Endothelial cell of umbilical vein (primary cell): ENCODE results near the gene CHST15. TPM values are rescaled to one million over a fixed set of nuclear protein-coding genes. Genes with fewer than 3 reads are reported as not detected.

Source experiments
- BruUV-seq: library from RNA; stranded (reverse); fragments of 400-500 nt; replicated peaks from 2 replicates; lab custom pipeline; 2021; lab: Mats Ljungman, UMichigan
- CTCF ChIA-PET: fragments of 300-600, 350-600 bp; sonication (Branson Sonifier 250); formaldehyde crosslinking; loops from one replicate; lab custom pipeline; 2021; ENCODE audit warnings: antibody characterized with exemption, inconsistent platforms; lab: Charles Lee
- POLR2A ChIA-PET: fragments of 300-600, 350-600 bp; sonication (Branson Sonifier 250); formaldehyde crosslinking; loops from one replicate; lab custom pipeline; 2021; ENCODE audit warnings: antibody characterized with exemption, inconsistent platforms; lab: Charles Lee
- DNase-seq: peaks from one replicate; pipeline ENCODE4 v3.0.0-alpha.2; 2011; ENCODE audit warnings: low read depth, low spot score
- FAIRE-seq: peaks from 2 replicates; lab custom pipeline; 2011; peaks lifted over from hg19 to GRCh38; lab: Jason Lieb, UNC
- H2AFZ ChIP-seq: 2 replicates; pipeline ENCODE4 v1.6.0; 2012; ENCODE audit warnings: low read depth, low read length, control low read depth, inconsistent platforms
- H3K27ac ChIP-seq: 2 replicates; pipeline ENCODE4 v1.5.1; 2011; ENCODE audit warnings: low read depth, mild to moderate bottlenecking, control low read depth, low read length, moderate library complexity; ENCODE audit not compliant: insufficient read depth
- H3K27me3 ChIP-seq, 2 experiments: 2 replicates each; pipeline versions ENCODE4 v1.6.0 to v1.6.1; 2011; ENCODE audit warnings: low read length in 2 of 2, mixed read lengths in 1 of 2; ENCODE audit not compliant: control insufficient read depth in 2 of 2, insufficient read depth in 2 of 2
- H3K36me3 ChIP-seq, 2 experiments: 2 replicates in 1 of 2; 3 replicates in 1 of 2; pipeline ENCODE4 v1.5.1; 2011; ENCODE audit warnings: low read length in 2 of 2, mild to moderate bottlenecking in 1 of 2, moderate library complexity in 1 of 2; ENCODE audit not compliant: control insufficient read depth in 2 of 2, insufficient read depth in 2 of 2; ENCODE audit errors: extremely low read depth in 1 of 2
- H3K4me1 ChIP-seq: 3 replicates; pipeline ENCODE4 v1.5.1; 2011; ENCODE audit warnings: mild to moderate bottlenecking, low read length; ENCODE audit not compliant: control insufficient read depth, insufficient read depth; ENCODE audit errors: extremely low read depth
- H3K4me2 ChIP-seq: 2 replicates; pipeline ENCODE4 v1.6.1; 2011; ENCODE audit warnings: low read length, control low read depth, mixed read lengths; ENCODE audit not compliant: insufficient read depth
- H3K4me3 ChIP-seq, 3 experiments: fragments of 200-600 bp in 1 of 3; sonication (generic), shearing (Covaris generic) in 1 of 3; replicated peaks in 1 of 3; 2 replicates each; pipeline ENCODE4 v1.5.1; 2011 to 2016; ENCODE audit warnings: control low read depth in 3 of 3, low read length in 3 of 3, mild to moderate bottlenecking in 2 of 3, inconsistent platforms in 1 of 3, low read depth in 1 of 3, moderate library complexity in 1 of 3; ENCODE audit not compliant: insufficient read depth in 1 of 3
- H3K79me2 ChIP-seq: 2 replicates; pipeline ENCODE4 v1.6.0; 2012; ENCODE audit warnings: low read length, inconsistent platforms; ENCODE audit not compliant: control insufficient read depth, insufficient read depth
- H3K9ac ChIP-seq: replicated peaks from 2 replicates; pipeline ENCODE3; 2011; ENCODE audit warnings: low read length, control low read depth; ENCODE audit not compliant: insufficient read depth; ENCODE audit errors: extremely low read depth
- H3K9me1 ChIP-seq: replicated peaks from 3 replicates; pipeline ENCODE4 v1.6.0; 2011; ENCODE audit warnings: mild to moderate bottlenecking, low read length; ENCODE audit not compliant: control insufficient read depth, insufficient read depth; ENCODE audit errors: extremely low read depth
- H3K9me3 ChIP-seq: replicated peaks from 2 replicates; pipeline ENCODE4 v1.5.1; 2012; ENCODE audit warnings: low read length, inconsistent platforms; ENCODE audit not compliant: control insufficient read depth, insufficient read depth
- H4K20me1 ChIP-seq: replicated peaks from 2 replicates; pipeline ENCODE3; 2011; ENCODE audit warnings: mild to moderate bottlenecking, low read length; ENCODE audit not compliant: control insufficient read depth, insufficient read depth; ENCODE audit errors: extremely low read depth
- CTCF ChIP-seq, 2 donors: IDR thresholded peaks; 1 replicate in 1 of 2; 2 replicates in 1 of 2; pipeline ENCODE4 v1.5.1; 2011; ENCODE audit warnings: low read length in 2 of 2, mild to moderate bottlenecking in 2 of 2, moderate library complexity in 2 of 2, control low read depth in 1 of 2, inconsistent platforms in 1 of 2, low read depth in 1 of 2; ENCODE audit not compliant: insufficient read depth in 1 of 2; ENCODE audit errors: extremely low read depth in 1 of 2
- EZH2 ChIP-seq: IDR thresholded peaks from 2 replicates; pipeline ENCODE4 v1.6.1; 2012; ENCODE audit warnings: borderline replicate concordance, low read depth, mild to moderate bottlenecking, moderate library complexity, low read length, inconsistent platforms; ENCODE audit not compliant: severe bottlenecking
- FOS ChIP-seq: IDR thresholded peaks from 2 replicates; pipeline ENCODE4 v1.6.1; 2011; ENCODE audit warnings: mild to moderate bottlenecking, low read length, moderate library complexity, borderline replicate concordance; ENCODE audit not compliant: insufficient read depth
- GATA2 ChIP-seq: IDR thresholded peaks from 2 replicates; pipeline ENCODE4 v1.7.0; 2011; ENCODE audit warnings: low read depth, mild to moderate bottlenecking, moderate library complexity, mixed read lengths, low read length; ENCODE audit not compliant: insufficient read length, insufficient read depth
- JUN ChIP-seq: IDR thresholded peaks from 2 replicates; pipeline ENCODE4 v1.6.1; 2011; ENCODE audit warnings: borderline replicate concordance, low read depth; ENCODE audit not compliant: insufficient read length, insufficient read depth
- MAX ChIP-seq: IDR thresholded peaks from 2 replicates; pipeline ENCODE4 v1.6.1; 2011; ENCODE audit not compliant: insufficient read depth, insufficient read length
- MYC ChIP-seq: IDR thresholded peaks from one replicate; pipeline ENCODE4 v1.6.1; 2011; ENCODE audit warnings: mild to moderate bottlenecking, low read depth, low read length
- POLR2A ChIP-seq: IDR thresholded peaks from 2 replicates; pipeline ENCODE4 v1.6.1; 2012; ENCODE audit warnings: low read depth, mild to moderate bottlenecking, control low read depth, low read length
- POLR2AphosphoS5 ChIP-seq: IDR thresholded peaks from 2 replicates; pipeline ENCODE4 v1.6.1; 2012; ENCODE audit warnings: low read depth, mild to moderate bottlenecking, control low read depth, low read length, moderate library complexity; ENCODE audit not compliant: insufficient read depth
- dilution Hi-C: fragments of 300-500 bp; cut with MboI; formaldehyde crosslinking; loops from one replicate; pipeline ENCODE4 v1.15.0; 2019; ENCODE audit warnings: low sequenced_read_pairs; ENCODE audit not compliant: extremely low pct_ligation_motif_present
- intact Hi-C: fragments of 100-400 bp; cut with micrococcal nuclease; formaldehyde crosslinking; loops from one replicate; pipeline ENCODE4 v1.10.0; 2022
- polyA plus RNA-seq, 4 experiments: library from polyadenylated mRNA; depleted of rRNA in 3 of 4; stranded (reverse) in 3 of 4; unstranded in 1 of 4; fragments of >200 nt; gene quantifications; 2 replicates each; pipeline versions ENCODE4 v1.2.1 to v1.2.3, GENCODE V29; 2011 to 2012; ENCODE audit warnings: missing spikeins in 1 of 4
- total RNA-seq: library from RNA; stranded (reverse); gene quantifications from 2 replicates; pipeline ENCODE4 v1.2.3, GENCODE V29; 2021

Gene CHST15
- total and polyA plus RNA-seq, 2 donors (not counting 3 experiments of a cell fraction or from before 2014, with no cell fraction given): 23.1 to 29.2 TPM

GRCh38 chr10:124127965-124128810 lies 34.8 kb upstream of the CHST15 start:
- BruUV-seq: no TSS peak
- FAIRE-seq: no peak
- no peak for DNase-seq
- H3K4me2 ChIP-seq: no peak overlapping the region
- H3K4me1 ChIP-seq: no peaks in the 10 kb centered on the region
- intact Hi-C loops: loop anchor here (10.0 kb wide), 1 partner anchor 323 kb away; no protein-coding TSS in a partner anchor
- dilution Hi-C loops: no loop called here
- no peak overlapping the region for H3K4me3 ChIP-seq
- no peaks in the 10 kb centered on the region for H3K9me3 ChIP-seq
- POLR2A ChIA-PET: no interaction called here
- H3K27me3 ChIP-seq: peaks cover 0 to 2% of the 10 kb centered on the region in 2 experiments
- no peaks in the 10 kb centered on the region for H3K36me3 ChIP-seq
- no peaks in the 10 kb centered on the region for H3K9me1 ChIP-seq
- TF ChIP-seq CTCF (IDR thresholded peaks at IDR 0.05; ENCODE audit: extremely low read depth in 1 of 2, insufficient read depth in 1 of 2, low read depth in 1 of 2, low read length in 2 of 2) (no peak), POLR2AphosphoS5 (no peak), MYC (no peak), MAX (no peak), EZH2 (no peak), FOS (no peak), GATA2 (no peak), JUN (no peak), POLR2A (no peak)
- no peaks in the 10 kb centered on the region for H4K20me1 ChIP-seq
- no peak overlapping the region for H2AFZ ChIP-seq
- H3K27ac ChIP-seq: no peak overlapping the region
- H3K9ac ChIP-seq: no peak overlapping the region
- no peaks in the 10 kb centered on the region for H3K79me2 ChIP-seq
- CTCF ChIA-PET: interaction anchor here (2.8 kb wide), 2 partner anchors 19 to 261 kb away, joined by 9 read pairs; no protein-coding TSS in a partner anchor
